Fibroblast of upper back skin (primary cell): Measurements from ENCODE around the gene SEMA3E.

ENCODE experiments used
- DNase-seq: peaks from one replicate; pipeline ENCODE4 v3.0.0-alpha.2; 2013

SEMA3E gene

DNA sequence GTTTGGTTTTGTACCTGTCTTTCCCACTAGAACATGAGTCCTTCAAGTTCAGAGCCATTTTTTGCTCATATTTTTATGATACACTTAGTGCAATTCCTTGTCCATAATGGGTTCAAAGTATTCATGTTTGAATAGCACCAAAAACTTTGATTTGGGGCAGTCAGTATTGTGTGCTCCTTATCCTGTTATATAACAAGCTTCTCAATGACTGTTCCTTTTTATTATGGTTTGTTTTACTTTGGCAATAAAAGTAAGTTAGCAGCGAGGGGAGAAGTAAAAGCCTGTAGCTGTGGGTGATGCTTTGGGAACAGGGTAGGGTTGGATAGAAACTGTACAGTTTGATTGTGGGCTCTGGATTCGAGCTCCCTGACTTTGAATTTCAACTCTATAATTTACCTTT lies 311.9 kb downstream of the SEMA3E start:
- no peak for DNase-seq

DNA sequence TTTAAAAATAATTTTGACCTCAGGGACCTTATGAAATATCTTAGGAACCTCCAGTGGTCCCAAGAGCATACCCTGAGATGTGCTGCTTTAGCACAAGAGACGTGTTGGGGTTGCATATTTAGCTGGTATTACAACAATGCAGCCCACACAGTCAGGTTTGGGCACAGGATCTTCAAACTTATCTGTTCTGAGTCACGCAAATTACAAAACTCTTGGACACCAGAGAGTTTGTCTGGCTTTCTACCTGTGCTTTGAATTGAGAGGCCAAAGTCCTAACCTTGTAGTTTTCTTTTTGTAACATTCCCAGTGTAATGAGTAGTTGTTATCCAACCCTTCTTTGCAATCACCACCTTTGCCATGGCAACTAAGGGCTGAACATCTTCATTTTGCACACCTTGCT lies 322.7 kb downstream of the SEMA3E start:
- no peak for DNase-seq

DNA sequence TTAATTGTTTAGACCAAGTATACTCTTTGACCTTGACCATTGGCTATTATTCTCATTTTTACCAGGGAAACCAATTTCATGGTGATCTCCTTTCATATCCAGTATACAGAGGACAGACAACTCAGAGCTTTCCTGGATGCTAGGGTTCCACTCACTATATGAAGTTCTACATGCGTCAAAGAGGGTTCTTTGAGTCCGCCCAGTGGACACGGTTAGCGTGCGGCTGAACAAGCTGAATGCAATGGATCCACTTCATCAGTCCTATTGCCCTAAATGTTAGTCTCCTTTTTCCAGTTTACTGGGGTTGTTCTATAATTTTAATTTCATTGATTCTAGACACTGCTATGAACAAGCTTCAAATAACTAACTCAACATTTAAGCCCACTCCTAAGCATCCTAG lies 323.9 kb downstream of the SEMA3E start:
- DNase-seq = no peak

- no peak for DNase-seq
Observed at GRCh38 chr7:83324596-83324995, 324.3 kb downstream of the SEMA3E start.

DNA sequence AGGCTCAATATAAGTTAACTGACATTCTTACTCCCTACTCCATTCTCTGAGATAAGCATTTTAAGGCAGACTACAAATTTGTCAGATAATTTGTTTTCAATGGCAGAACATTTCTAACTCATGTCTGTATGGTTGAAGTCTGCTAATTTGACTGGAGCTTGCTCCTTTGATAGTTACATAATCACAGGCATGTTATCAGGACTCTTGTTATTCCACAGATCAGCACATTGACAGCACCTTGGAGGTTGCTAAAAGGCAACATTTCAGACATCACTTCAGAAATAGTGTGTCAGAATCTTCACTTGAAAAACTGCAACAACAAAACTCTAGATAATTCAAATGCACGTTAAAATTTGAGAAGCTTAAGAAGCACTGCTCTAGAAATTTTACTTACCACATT lies 327.9 kb downstream of the SEMA3E start:
- no peak for DNase-seq

DNA sequence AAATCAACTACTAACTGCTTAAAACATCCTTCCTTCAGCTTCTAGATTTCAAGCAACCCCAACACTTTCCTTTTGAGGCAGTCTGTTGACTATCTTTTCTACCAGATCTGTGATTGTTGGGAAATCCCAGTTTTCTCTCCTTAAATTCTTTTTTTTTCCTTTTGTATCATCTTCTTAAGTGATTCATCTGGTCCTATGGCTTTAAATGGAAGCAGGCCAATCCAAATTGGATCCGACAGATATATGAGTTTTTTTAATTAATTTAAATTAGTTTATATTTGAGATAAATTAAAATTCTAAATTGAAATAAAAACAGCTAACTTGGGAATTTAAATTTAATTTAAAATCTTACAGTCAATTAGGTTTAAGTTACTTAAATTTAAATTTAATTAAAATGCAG lies 335.0 kb downstream of the SEMA3E start:
- no peak for DNase-seq
